Upper lobe of left lung (tissue), 6 donors: ENCODE measurements around the gene EVL. TPM values are rescaled to one million over a fixed set of nuclear protein-coding genes. Genes with fewer than 3 reads are reported as not detected.

Experiments
- ATAC-seq, 2 donors: fragments of 200-7000 bp; cut with Tn5 transposase; one replicate each; pipeline ENCODE4 v1.9.1; 2022; ENCODE audit warnings: mild to moderate bottlenecking in 2 of 2, moderate library complexity in 2 of 2; ENCODE audit not compliant: low FRiP score in 2 of 2
- DNase-seq, 2 donors: peaks; one replicate each; pipeline ENCODE4 v3.0.0-alpha.2; 2019 to 2020
- H3K27ac ChIP-seq, 4 donors: fragments of 200-600 bp; sonication (generic); one replicate each; pipeline ENCODE4 v1.5.1; 2016 to 2019
- H3K27me3 ChIP-seq, 4 donors: fragments of 200-600 bp; sonication (generic); one replicate each; pipeline ENCODE4 v1.5.1; 2017 to 2019
- H3K36me3 ChIP-seq, 4 donors: fragments of 200-600 bp; sonication (generic); one replicate each; pipeline ENCODE4 v1.5.1; 2016 to 2019
- H3K4me1 ChIP-seq, 4 donors: fragments of 200-600 bp; sonication (generic); one replicate each; pipeline ENCODE4 v1.5.1; 2018 to 2019
- H3K4me3 ChIP-seq, 4 donors: fragments of 200-600 bp; sonication (generic); one replicate each; pipeline ENCODE4 v1.5.1; 2017 to 2019; ENCODE audit warnings: mild to moderate bottlenecking in 2 of 4, moderate library complexity in 1 of 4
- H3K9me3 ChIP-seq, 4 donors: fragments of 200-600 bp; sonication (generic); one replicate each; pipeline ENCODE4 v1.5.1; 2018 to 2019
- EP300 ChIP-seq, 4 donors: sonication (generic); formaldehyde crosslinking; IDR thresholded peaks; one replicate each; pipeline ENCODE4 v1.5.1; 2017; ENCODE audit warnings: antibody characterized with exemption in 4 of 4, control low read depth in 2 of 4
- POLR2A ChIP-seq, 4 donors: fragments of 450-650 bp; IDR thresholded peaks; one replicate each; pipeline ENCODE4 v1.5.1; 2016 to 2017; ENCODE audit warnings: antibody characterized with exemption in 4 of 4, mild to moderate bottlenecking in 2 of 4
- POLR2AphosphoS5 ChIP-seq, 2 donors: sonication (generic); formaldehyde crosslinking; IDR thresholded peaks; one replicate each; pipeline ENCODE4 v1.5.1; 2017; ENCODE audit warnings: antibody characterized with exemption in 2 of 2
- WGBS, 2 donors: methylation state at CpG; one replicate each; pipeline ENCODE4 v1.1.5; 2017 to 2018; 5-methylcytosine and 5-hydroxymethylcytosine counted together
- total RNA-seq, 6 donors: library from RNA; depleted of rRNA in 4 of 6; stranded (reverse); fragments of >200 nt in 4 of 6; gene quantifications; one replicate each; pipeline versions ENCODE4 v1.1.0 to v1.2.1, GENCODE V29; 2016 to 2021
- TF ChIP-seq, protein P1 (sequence below), 6 experiments: fragments of 450-650 bp in 4 of 6; fragments of 200-600 bp in 2 of 6; sonication (generic) in 2 of 6; IDR thresholded peaks; one replicate each; pipeline ENCODE4 v1.5.1; 2016 to 2019; ENCODE audit warnings: antibody characterized with exemption in 6 of 6
- donor health status: DM: no; HTN: no; CAD: no; lungs with moderate emphysema.
- donor health status: DM: no; HTN: yes; CAD: no; lungs with severe emphysema.

EVL gene
- total RNA-seq, 6 donors from 2014 or later: 69.6 to 222 (median 140) TPM

DNA sequence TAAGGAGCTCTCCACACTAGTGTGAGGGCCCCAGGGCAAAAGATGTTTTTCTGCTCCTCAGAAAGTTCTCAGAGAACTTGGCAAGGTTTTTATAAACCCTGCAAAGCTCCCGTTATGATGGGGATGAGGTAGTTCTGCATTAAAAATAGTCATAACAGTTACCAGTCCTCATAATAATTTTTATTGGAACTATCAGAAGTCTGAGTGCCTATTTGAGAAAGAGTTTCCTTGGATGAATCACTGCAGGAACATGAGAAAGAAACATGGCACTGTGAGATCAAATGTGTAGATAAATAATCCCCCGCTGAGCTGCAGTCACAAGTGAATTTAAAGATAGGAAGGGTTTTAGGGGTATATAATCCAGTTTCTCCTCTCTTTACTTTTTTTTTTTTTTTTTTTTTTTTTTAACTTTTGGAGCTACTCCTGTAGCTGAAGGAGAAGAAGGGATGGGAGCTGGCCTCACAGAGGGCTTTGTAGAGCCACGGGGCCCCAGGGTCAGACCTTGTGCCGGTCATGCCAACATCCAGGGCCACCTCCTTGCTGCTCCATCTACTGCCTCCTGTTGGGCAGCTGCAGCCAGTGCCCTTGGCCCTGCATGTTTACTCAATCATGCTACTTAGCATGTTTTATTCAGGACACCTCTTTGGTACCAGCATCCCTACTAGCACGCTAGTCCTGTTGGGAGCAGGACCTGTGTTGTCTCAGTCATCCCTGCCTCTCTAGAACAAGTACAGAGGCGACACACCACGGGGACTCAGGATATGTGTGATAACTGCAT, 39.5 kb downstream of the EVL start:
- H3K4me1 ChIP-seq: peaks cover 51 to 67% (median 54%) of the 10 kb centered on the region in 4 donors
- no peaks in the 10 kb centered on the region for H3K27me3 ChIP-seq
- peak overlapping the region in 3 of 4 donors; percentile 13 to 31 (median 20) for H3K27ac ChIP-seq
- no peak overlapping the region for H3K4me3 ChIP-seq
- H3K36me3 ChIP-seq: no peaks in the 10 kb centered on the region
- DNase-seq (no peak), ATAC-seq (no peak)
- TF ChIP-seq POLR2AphosphoS5 (IDR thresholded peaks at IDR 0.05) (no peak), POLR2A (IDR thresholded peaks at IDR 0.05) (no peak)
- TF ChIP-seq, protein P1, sequence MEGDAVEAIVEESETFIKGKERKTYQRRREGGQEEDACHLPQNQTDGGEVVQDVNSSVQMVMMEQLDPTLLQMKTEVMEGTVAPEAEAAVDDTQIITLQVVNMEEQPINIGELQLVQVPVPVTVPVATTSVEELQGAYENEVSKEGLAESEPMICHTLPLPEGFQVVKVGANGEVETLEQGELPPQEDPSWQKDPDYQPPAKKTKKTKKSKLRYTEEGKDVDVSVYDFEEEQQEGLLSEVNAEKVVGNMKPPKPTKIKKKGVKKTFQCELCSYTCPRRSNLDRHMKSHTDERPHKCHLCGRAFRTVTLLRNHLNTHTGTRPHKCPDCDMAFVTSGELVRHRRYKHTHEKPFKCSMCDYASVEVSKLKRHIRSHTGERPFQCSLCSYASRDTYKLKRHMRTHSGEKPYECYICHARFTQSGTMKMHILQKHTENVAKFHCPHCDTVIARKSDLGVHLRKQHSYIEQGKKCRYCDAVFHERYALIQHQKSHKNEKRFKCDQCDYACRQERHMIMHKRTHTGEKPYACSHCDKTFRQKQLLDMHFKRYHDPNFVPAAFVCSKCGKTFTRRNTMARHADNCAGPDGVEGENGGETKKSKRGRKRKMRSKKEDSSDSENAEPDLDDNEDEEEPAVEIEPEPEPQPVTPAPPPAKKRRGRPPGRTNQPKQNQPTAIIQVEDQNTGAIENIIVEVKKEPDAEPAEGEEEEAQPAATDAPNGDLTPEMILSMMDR (IDR thresholded peaks at IDR 0.05): no peak
- WGBS, 2 donors: 79 to 83% methylated on average over 7 of the region's 7 CpGs
- H3K9me3 ChIP-seq: no peaks in the 10 kb centered on the region

DNA sequence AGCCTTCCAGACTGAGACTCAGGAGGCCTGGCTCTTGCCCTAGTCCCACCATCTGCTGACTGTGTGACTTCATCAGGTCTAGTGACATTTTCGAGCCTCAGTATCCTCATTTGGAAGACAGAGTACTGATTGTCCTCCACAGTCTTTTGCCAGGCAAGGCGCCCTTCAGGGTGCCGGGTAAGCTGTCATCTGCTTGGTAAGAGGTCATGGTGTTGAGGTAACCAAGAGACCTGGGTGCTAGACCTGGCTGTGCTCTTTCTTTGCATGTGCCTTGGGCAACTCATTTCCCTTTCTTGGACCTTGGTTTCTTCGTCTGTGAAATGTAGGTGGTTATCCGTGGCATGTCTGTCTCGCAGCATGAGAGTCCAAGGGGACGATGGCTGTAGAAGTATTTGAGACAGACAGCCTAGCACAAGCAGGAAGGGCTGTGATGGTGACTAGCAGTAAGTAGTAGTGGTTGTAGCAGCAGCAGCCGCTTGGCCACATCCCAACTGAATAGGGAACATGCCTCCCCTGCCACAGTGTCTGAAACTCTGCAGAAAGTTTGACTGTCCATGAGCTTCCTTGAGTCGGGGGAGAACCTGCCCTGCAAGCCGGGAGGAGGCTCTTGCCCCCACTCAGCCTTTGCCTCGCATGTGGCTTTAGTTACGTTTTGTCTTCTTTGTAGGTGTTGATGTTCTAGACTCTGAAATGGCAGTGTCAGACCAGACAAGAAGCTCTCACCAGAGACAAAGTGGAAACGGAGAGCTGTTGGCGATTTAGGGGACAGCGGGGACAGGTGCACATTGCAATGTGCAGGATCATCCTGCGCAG, 40.3 kb downstream of the EVL start:
- H3K27me3 ChIP-seq: no peaks in the 10 kb centered on the region
- no peaks in the 10 kb centered on the region for H3K9me3 ChIP-seq
- peaks cover 51 to 67% (median 54%) of the 10 kb centered on the region in 4 donors for H3K4me1 ChIP-seq
- no peak overlapping the region for H3K4me3 ChIP-seq
- 74 to 83% methylated on average over 16 of the region's 16 CpGs for WGBS, 2 donors
- no peak for TF ChIP-seq POLR2A (IDR thresholded peaks at IDR 0.05)
- TF ChIP-seq POLR2AphosphoS5 (IDR thresholded peaks at IDR 0.05): no peak
- TF ChIP-seq, protein P1 (IDR thresholded peaks at IDR 0.05): no peak
- no peak for TF ChIP-seq EP300 (IDR thresholded peaks at IDR 0.05)
- ATAC-seq: no peak
- peak in 1 of 2 donors; percentile 36 for DNase-seq
- H3K27ac ChIP-seq: peak overlapping the region in 3 of 4 donors; percentile 3 to 45 (median 20)
- H3K36me3 ChIP-seq: no peaks in the 10 kb centered on the region

DNA sequence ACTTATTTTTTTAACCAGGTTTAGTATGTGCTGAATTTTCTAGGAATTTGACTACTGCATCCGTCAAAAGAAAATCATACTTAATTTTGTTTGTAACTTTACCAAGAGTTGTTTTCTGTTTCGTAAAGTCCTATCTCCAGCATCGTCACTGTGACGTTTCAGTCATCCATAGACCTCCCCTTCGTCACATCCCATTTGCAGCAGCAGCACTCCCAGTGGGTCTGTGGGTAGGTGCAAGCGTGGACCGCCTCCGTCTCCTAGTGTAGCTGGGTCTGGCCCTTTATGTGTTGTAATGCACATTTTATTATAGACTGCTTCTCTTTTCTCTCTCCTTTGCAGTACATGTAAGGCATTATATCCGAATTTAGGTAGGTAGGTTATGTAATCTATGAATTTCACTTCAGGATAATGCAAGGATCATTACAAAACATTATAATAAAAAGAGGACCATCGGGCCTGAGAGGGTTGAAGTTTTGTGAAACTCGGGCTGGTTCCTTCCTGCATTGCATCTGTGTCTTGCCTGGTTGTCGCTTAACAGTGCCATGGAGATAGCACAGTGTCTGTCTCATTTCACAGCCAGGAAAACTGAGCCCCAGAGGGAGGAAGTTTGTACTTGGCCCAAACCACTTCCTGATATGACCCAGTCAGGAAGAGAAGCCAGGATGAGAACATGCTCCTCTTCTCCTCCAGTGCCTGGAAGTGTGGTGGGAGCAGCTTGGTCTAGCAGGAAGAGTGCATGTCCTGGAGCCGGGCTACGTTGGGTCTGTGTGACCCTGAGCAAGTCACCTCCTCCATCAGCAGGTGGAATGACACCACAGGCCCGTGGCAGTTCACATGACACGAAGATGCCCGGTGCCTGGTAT, 41.3 kb downstream of the EVL start:
- Histone ChIP-seq H3K27ac (peak overlapping the region; percentile 12 to 68 (median 52)), H3K4me1 (peaks cover 51 to 67% (median 54%) of the 10 kb centered on the region in 4 donors), H3K27me3 (no peaks in the 10 kb centered on the region), H3K4me3 (no peak overlapping the region), H3K36me3 (no peaks in the 10 kb centered on the region), H3K9me3 (no peaks in the 10 kb centered on the region)
- TF ChIP-seq POLR2AphosphoS5 (IDR thresholded peaks at IDR 0.05): peak in 1 of 2 donors; percentile 7
- TF ChIP-seq, protein P1 (IDR thresholded peaks at IDR 0.05): peak in 1 of 6 experiments; percentile 8
- no peak for TF ChIP-seq EP300 (IDR thresholded peaks at IDR 0.05)
- WGBS, 2 donors: 63 to 64% methylated on average over 17 of the region's 17 CpGs
- peak; percentile 31 to 55 for ATAC-seq
- peak in 1 of 2 donors; percentile 31 for DNase-seq

DNA sequence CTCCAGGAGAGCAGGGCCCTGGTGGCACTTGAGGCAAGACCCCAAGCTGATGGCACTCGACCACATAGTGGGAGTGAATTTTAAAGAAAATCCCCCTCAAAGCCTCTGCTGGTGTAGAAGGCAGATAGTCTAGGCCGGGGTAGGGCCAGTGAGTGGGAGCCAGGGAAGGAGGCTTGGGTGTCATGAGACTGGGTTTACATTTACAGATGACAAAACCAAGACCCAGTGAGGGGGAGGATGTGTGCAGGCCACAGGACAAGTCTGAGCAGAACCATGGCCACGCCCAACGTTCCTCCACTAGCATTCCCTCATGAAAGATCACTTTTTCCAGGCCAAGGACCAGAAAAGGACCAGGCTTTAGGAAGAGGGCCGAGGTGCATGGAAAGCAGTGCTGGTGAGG, 42.0 kb downstream of the EVL start:
- peak in 1 of 2 donors; percentile 55 for ATAC-seq
- TF ChIP-seq POLR2AphosphoS5 (IDR thresholded peaks at IDR 0.05): no peak
- TF ChIP-seq POLR2A (IDR thresholded peaks at IDR 0.05): no peak
- TF ChIP-seq, protein P1 (IDR thresholded peaks at IDR 0.05): no peak
- TF ChIP-seq EP300 (IDR thresholded peaks at IDR 0.05): no peak
- Histone ChIP-seq H3K36me3 (no peaks in the 10 kb centered on the region), H3K4me3 (no peak overlapping the region), H3K4me1 (peaks cover 48 to 67% (median 54%) of the 10 kb centered on the region in 4 donors), H3K9me3 (no peaks in the 10 kb centered on the region), H3K27me3 (no peaks in the 10 kb centered on the region), H3K27ac (peak overlapping the region; percentile 12 to 68 (median 52))
- DNase-seq: peak in 1 of 2 donors; percentile 42
- 78 to 83% methylated on average over 5 of the region's 5 CpGs for WGBS, 2 donors
